ENCODE data around the gene SCGB2B2.
"Not testable (repeated sequence)": the region's sequence is repeated elsewhere in the genome, so short reads cannot be mapped to it uniquely, and the experiment has no call there.

SCGB2B2 gene

GRCh38 chr19:34668077-34668689, 8.8 kb downstream of the SCGB2B2 start:
- DNase-seq: not testable (repeated sequence)

- DNase-seq: peak in 2 of 6 experiments; percentile 3 to 7
Measured at GRCh38 chr19:34667349-34668076, 9.4 kb downstream of the SCGB2B2 start.

GRCh38 chr19:34666958-34667265, 10.0 kb downstream of the SCGB2B2 start:
- DNase-seq: no peak

- DNase-seq: no peak
Measured at GRCh38 chr19:34666200-34666957, 10.6 kb downstream of the SCGB2B2 start.

- not testable (repeated sequence) for DNase-seq
Measured at GRCh38 chr19:34665275-34665674, 11.7 kb downstream of the SCGB2B2 start.

GRCh38 chr19:34664870-34665269, 12.1 kb downstream of the SCGB2B2 start:
- no peak for DNase-seq

- DNase-seq: no peak
Measured at GRCh38 chr19:34664168-34664567, 12.8 kb downstream of the SCGB2B2 start.

- peak in 5 of 6 experiments; percentile 12 to 63 (median 43) for DNase-seq
Measured at GRCh38 chr19:34662919-34663318, 14.0 kb downstream of the SCGB2B2 start.

- no peak for DNase-seq
Measured at GRCh38 chr19:34661357-34661756, 15.6 kb downstream of the SCGB2B2 start.

GRCh38 chr19:34655651-34656050, 21.3 kb downstream of the SCGB2B2 start:
- no peak for DNase-seq

GRCh38 chr19:34654796-34655195, 22.2 kb downstream of the SCGB2B2 start:
- no peak for DNase-seq

GRCh38 chr19:34651747-34652146, 25.2 kb downstream of the SCGB2B2 start:
- no peak for DNase-seq

- no peak for DNase-seq
Measured at GRCh38 chr19:34649886-34650543, 26.9 kb downstream of the SCGB2B2 start.

GRCh38 chr19:34645551-34645950, 31.4 kb downstream of the SCGB2B2 start:
- no peak for DNase-seq

- no peak for DNase-seq
Measured at GRCh38 chr19:34644991-34645461, 31.9 kb downstream of the SCGB2B2 start.

GRCh38 chr19:34642241-34642640, 34.7 kb downstream of the SCGB2B2 start:
- DNase-seq: no peak

GRCh38 chr19:34639491-34640085, 37.4 kb downstream of the SCGB2B2 start:
- peak; percentile 9 to 73 (median 56) for DNase-seq

GRCh38 chr19:34633802-34634201, 43.2 kb downstream of the SCGB2B2 start:
- DNase-seq: no peak

Data from stimulated activated naive CD4-positive, alpha-beta T cell (primary cell).